Measurements from ENCODE around the gene MAN2B2. TPM values are rescaled to one million over a fixed set of nuclear protein-coding genes. Genes with fewer than 3 reads are reported as not detected.

The MAN2B2 gene
- 10 to 100 TPM; 33.5 to 40.3 TPM for total RNA-seq
- long read RNA-seq, partial matches to known transcripts = 19 of 21 reads
- long read RNA-seq, other reads (novel, unspliced or antisense) = 2 of 21 reads

DNA sequence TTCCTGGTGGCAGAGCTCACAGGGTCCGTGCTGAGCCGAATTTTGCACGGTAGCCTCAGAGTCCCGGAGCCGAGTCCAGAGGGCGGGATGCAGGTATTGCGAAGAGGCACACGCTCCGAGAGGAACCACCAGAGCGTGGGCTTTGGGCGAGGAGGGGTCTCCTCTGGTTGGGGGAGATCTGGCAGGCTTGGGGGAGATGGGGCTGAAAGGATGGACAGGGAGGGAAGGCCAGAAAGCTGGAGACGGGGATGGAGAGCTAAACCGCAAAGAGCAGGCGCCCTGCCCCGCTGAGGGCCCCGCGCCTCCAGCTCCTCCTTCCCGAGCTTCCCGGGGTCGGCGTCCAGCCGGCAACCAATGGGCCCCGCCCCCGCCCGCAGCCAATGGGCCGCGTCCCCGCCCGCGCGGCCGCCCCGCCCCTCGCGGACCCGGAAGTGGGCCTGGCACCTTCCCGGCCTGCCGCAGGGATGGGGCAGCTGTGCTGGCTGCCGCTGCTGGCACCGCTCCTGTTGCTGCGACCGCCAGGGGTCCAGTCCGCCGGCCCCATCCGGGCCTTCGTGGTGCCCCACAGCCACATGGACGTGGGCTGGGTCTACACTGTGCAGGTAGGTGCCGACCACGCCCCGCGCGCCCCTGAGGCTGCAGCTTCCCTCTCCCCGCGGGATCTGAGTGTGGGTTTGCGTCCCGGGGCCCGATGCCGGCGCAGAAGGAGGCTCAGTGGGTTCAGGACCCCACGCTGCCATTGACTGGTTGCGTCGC is at the start of gene MAN2B2:
Gene MAN2B2, plus strand, starts transcription at position 443 of the 756 bp plus-strand sequence. Its CDS starts 22 bp downstream, at position 465.
- DNase-seq = peak; percentile 86 to 93
- peak; percentile 99 for ATAC-seq
- intact Hi-C loops (cut with DNase I, micrococcal nuclease) = no loop called here

DNA sequence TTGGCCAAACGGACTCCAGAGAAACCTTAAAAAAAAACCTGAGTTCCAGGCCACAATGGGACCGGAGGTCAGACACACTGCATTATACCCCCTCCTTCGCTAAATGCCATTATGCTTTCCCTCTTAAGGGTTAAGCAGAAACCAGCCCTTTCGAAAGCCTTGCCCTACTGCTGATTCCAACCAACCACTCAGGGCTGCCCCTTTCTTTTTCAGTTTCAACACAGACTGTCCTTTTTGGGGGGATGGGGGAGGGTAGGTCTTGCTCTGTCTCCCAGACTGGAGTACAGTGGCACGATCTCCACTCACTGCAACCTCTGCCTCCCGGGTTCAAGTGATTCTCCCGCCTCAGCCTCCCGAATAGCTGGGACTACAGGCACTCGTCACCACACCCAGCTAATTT is 49.5 kb upstream of the MAN2B2 start:
- DNase-seq (no peak), ATAC-seq (no peak)
- intact Hi-C loops (cut with DNase I, micrococcal nuclease) = no loop called here

DNA sequence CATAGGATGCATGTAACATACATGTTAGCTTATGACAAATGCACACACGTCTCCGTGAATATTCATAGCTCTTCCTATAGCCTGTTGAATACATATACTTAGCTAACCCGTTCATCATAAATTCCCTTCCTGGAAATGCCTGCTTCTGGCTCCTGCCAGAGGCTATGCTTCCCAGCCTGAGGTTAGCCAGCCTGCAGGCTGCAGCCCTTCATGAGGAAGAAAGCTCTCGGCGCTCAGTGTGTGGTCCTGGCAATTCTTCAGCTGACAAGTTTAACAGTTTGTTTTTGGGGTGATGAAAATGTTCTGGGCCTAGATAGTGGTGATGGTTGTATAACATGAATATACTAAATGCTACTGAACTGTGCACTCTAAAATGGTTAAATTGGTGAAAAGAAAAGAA is 48.8 kb upstream of the MAN2B2 start:
- DNase-seq (no peak), ATAC-seq (no peak)
- intact Hi-C loops (cut with DNase I, micrococcal nuclease) = no loop called here

DNA sequence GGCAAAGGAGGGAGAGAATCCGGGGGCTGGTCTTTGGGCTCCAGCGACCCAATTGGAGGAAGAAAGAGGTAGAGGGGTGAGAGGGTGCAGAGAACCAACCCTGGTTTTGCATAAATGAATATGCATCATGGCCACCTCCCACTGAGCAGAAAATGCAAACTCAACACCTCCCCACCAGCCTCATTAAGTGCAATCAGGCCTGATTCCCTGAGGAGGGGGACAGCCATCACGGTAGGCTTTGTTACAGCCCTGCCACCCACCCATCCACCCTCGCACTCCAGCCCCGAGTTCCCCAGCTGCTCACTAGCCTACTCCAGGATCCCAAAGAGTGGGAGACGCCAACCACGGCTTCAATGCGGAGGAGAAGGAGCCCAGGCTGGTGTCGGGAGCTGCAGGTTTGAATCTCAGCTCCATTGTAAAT is 48.3 kb upstream of the MAN2B2 start:
- intact Hi-C loops (cut with DNase I, micrococcal nuclease) = no loop called here
- ATAC-seq (no peak), DNase-seq (no peak)

DNA sequence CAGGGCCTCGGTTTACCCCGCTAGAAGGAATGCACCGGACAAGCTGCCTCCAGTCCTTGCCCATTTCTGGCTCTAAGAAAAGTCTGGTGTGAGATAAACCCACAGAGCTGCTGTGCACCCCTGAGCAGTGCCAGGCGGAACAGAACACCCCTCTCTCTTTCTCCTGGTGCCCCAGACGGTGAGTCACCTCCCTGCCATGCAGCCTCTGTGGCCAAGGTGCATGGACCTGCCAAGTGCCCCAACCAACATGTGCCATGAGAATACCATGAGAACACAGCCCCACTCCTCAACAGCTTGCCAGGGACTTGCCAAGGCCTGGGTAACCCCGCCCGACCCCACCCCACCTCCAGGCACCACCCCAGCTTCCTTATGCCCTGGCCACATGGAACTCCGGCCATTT is 47.7 kb upstream of the MAN2B2 start:
- intact Hi-C loops (cut with DNase I, micrococcal nuclease) = no loop called here
- DNase-seq = no peak
- ATAC-seq = no peak

DNA sequence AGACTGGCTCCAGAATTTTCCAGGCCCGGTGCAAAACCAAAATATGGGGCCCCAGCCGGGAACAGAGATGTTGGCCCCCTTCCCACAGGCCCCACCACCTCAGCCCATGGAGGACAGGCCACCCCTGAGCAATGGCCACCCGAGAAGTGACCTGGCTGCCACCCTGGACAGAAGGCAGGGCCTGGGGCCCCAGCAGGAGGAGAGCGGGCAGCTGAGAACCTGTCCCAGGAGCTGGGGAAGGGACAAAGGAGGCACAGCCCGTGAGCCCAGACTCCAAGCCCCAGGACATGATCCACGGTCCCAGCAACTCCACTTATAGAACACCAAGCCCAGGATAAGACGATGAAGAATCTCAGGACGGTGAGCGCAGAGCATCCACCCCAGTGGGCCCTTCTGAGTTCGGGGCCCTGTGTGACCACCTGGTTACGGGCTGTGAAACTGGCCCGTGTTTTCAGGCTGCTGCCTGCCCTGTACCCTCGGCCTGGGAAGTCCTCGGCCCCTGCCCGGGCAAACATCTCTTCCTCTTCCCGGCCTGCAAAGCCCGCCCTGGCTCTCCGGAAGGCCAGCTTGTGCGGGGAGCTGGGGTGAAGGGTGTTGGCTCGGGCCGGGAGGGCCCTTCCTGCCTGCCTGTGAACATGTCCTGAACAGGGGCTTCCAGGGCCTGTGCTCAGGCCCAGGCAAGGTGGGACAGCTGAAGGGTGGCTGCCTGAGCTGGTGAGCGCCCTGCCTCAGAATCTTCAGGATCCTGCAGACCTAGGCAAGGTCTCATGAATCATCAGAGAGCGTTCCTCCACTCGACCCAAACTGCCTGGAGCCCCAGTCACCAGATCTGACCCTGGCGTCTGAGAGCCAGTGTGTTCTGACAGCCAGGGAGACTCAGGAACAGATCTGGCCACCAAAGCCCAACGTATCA is 47.0 kb upstream of the MAN2B2 start:
- ATAC-seq = no peak
- intact Hi-C loops (cut with DNase I, micrococcal nuclease) = no loop called here

DNA sequence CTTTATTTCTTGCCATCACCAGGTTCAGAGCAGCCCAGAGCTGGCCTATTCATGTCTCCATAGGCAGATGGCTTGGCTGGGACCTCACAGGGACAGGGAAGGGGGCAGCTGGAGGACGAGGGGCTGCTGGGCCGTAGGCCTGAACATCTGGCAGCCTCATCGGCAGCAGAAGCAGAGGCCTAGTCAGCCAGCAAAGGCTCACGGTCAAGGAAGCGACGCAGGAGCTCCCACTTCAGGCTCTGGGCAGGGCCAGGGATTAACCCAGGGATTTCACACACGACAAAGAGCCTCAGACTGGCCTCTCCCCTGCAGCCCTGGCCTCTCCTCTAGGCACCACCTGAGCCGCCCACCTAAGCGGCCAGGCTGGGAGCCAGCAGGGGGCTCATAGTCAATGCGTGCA is 46.0 kb upstream of the MAN2B2 start:
- no peak for ATAC-seq
- intact Hi-C loops (cut with DNase I, micrococcal nuclease) = no loop called here
- no peak for DNase-seq

More for the DNA sequence above, 47.0 kb upstream of the MAN2B2 start:
- DNase-seq = no peak

DNA sequence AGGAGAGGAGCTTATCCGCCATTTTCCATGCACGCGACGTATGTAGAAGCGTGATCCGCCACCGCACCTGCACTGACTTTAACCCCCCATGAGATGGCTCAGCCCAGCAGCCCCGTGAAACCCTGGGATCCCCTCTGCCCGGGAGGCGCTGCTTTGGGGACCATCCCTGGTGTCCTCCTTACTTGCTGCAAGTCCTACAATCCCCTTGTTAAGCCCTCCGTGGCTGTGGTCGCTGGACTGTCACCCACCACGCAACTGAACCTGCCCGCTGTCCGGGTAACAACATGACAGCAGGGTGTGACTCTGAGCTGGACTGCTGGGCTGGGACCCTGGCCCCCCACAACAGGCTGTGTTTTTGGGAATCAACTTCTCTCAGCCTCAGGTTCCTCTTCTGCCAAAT is 44.7 kb upstream of the MAN2B2 start:
- ATAC-seq (no peak), DNase-seq (no peak)
- intact Hi-C loops (cut with DNase I, micrococcal nuclease) = no loop called here

DNA sequence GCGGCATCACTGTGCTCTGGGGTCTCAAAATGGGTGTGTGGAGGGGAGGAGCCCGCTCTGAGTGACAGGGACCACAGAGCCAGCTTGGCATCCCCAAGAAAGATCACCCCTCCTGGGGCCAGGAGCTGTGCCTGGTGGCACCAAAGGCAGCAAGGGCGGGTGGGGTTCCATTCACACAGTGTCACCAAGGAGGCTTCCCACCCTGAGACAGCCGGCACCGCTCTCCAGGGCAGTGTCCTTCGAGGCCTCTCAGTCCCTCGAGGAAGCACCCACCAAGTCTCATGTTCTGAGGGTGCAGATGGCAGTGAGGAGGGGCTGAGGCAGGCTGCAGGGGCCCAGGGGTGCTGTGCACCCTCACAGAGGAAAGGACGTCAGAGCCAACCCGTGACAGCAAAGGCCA is 44.0 kb upstream of the MAN2B2 start:
- DNase-seq = no peak
- no peak for ATAC-seq
- intact Hi-C loops (cut with DNase I, micrococcal nuclease) = no loop called here

DNA sequence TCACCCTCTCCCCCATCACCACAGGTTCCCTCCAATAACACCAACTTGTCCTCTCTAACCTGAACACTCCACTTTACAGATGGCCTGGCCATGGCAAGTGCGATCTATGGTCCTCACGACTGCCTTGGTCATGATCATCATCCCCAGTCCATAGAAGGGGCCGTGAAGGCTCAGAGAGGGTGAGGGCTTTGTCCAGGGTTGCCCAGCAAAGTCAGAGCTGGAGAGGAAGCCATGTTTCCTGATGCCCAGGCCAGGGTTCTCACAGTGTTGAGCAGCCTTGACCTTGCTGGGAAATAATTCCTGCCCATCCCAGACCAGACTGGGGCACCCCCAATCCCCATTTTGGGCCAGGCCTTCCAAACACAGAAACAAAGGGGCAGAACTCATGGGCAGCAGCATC is 42.9 kb upstream of the MAN2B2 start:
- DNase-seq = no peak
- no peak for ATAC-seq
- intact Hi-C loops (cut with DNase I, micrococcal nuclease) = no loop called here

DNA sequence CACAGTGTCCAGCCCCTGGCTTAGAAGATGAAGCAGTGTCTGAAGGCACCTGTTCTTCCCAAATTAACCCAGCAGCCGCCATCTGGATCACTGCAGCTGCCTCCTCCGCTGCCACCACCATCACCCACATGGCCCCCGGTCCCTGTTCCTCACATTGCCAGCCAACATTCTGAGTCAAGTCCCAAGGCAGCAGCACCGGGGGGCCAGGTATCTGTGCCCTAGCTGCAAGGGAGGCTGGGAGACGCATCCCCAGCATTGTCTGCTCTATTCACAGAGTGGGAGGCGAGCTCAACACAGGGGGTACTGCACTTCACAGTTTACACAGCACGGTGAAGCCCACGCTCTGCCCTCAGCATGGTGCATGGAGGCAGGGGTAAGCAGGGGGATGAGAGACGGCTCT is 42.3 kb upstream of the MAN2B2 start:
- ATAC-seq (no peak), DNase-seq (no peak)
- intact Hi-C loops (cut with DNase I, micrococcal nuclease) = no loop called here

DNA sequence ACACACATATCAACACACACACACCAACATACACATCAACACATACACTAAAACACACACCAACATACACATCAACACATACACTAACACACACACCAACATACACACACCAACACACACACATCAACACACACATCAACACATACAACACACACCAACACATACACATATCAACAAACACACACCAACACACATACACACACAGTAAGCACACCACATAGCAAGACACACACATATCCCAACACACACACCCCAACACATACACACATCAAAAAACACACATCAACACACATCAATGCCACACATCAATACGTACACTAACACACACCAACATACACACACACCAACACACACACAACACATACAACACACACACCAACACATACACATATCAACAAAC is 40.9 kb upstream of the MAN2B2 start:
- no peak for ATAC-seq
- no peak for DNase-seq
- intact Hi-C loops (cut with DNase I, micrococcal nuclease) = no loop called here

DNA sequence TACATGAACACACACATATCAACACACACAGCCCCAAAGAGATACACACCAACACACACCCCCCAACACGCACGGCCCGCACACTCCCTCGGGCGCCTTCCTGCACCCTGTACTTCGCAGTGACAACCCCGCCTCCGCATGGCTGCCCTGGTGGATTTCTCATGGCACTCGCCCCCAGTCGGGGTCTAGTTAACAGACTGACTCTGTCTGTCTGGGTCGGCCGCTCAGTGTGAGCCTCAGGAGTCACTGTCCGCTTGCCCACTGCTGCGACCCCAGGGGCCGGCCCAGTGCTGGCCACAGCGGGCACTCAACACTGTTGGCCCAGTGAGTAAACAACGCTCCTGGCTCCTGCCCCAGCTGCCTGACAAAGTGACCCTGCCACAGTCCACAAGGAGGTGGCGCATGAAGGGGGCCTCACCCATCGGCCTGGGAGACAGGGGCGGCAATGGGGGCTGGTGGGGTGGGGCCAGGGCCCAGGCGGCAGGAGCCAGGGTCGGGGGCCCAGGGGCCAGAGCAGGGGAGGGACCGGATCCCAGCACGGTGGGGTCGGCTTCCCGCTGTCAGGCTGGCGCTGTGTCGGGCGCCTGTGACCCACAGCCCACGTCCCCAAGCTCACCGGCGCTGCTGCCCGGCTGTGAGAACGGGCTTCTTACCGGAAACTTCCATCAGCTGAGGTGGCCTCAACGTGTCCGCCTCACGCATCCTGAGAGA is 40.2 kb upstream of the MAN2B2 start:
- DNase-seq = no peak
- intact Hi-C loops (cut with DNase I, micrococcal nuclease) = no loop called here
- no peak for ATAC-seq

DNA sequence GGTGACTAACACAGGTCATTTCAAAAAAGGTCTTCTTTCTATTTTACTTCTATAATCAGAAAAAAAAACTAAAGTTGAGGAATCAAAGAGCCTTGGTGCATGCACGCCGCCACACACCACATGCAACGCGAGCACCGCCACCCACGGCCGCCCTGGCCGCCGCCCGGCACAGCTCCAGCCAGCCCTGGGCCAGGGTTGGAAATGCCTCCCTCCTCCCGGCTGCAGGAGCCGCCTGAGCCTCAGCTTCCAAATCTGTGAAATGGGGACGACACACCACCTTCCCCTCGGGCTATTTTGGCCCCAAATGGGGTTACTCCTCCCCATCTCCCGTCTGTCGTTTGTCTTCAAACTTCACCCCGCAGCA is 39.7 kb upstream of the MAN2B2 start:
- intact Hi-C loops (cut with DNase I, micrococcal nuclease) = no loop called here
- DNase-seq = no peak

DNA sequence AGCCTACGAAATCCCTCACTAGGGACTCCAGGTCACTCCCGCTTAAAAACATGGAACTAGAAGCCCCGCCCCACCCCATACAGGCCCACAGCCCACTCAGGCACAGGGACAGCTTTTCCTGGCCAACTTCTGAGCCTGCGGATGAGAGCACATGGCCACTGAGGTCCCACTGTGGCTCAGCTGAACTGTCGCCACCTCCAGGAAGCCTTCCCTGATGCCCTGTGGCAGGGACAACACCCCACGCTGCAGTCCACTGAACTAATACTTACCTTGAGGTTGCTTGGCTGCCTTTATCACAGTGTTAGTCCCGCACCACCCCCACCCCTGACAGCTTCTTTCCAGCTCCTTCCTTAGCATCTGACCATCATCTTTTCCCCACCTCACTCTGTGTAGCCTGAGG is 39.3 kb upstream of the MAN2B2 start:
- intact Hi-C loops (cut with DNase I, micrococcal nuclease) = no loop called here
- ATAC-seq (no peak), DNase-seq (no peak)

More for the DNA sequence above, 39.7 kb upstream of the MAN2B2 start:
- ATAC-seq = no peak

DNA sequence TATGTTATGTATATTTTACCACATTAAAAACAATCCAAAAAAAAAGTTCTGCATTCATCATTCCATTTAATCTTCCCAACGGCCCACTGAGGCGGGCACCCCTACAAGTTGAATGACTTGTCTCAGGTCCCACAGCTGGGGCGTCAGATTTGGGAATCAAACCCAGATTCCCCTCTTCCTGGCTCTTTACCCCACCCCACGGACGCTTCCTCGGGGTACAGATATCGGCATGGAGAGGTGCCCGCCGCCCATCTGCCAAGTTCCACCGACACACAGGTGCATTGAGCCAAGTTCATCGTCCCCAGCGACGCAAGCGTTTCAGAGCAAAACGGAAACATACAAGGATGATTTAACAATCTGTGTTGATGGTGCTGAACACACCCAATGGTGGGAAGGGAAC is 36.9 kb upstream of the MAN2B2 start:
- intact Hi-C loops (cut with DNase I, micrococcal nuclease) = no loop called here
- no peak for ATAC-seq

DNA sequence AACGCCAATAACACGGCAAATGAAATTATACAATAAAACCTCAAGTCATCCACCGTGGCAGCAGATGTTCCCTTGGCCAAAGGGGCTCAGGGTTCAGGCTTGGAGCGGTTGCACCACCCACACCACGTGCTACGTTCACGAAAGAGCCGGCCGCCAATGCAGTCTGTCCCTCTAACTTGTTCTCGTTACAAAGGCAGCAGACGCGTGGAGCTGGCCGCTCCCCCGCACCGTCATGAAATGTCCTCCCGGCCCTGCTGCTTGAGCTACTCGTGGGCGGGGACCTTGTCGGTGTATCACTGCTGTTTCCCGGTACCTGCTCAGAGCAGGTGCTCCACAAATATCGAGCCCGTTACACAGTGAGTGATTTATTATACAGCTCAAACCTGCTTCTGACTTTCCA is 36.4 kb upstream of the MAN2B2 start:
- intact Hi-C loops (cut with DNase I, micrococcal nuclease) = no loop called here
- DNase-seq (no peak), ATAC-seq (no peak)

More for the DNA sequence above, 36.9 kb upstream of the MAN2B2 start:
- no peak for DNase-seq

DNA sequence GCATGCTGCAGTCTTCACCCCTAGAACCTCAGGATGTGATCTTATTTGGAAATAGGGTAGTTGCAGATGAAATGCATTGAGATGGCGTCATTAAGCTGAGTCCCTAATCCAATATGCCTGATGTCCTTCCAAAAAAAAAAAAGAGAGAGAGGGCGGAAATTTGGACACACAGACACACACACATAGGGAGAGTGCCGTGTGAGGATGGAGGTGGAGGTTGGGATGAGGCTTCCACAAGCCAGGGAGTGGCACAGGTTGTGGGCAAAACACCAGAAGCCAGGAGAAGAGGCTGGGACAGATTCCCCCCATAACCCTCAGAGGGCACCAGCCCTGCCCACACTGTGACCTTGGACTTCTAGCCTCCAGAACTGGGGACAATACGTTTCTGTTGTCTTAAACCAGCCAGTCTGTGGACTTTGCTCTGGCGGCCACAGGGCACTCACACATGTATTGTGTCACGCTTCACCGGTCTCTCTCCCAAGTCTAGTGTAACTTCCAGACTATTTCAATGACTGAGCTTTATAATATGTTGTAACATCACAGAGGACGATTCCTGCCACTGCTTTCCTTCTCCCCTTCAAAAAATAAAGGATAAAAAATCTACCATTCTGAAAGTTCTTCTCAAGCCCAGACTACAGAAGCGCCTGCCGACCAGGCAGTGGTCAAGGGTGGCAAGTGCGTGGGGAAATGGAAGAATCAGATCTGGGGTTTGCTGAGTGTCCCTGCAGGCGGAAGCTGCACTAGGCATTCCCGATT is 35.8 kb upstream of the MAN2B2 start:
- intact Hi-C loops (cut with DNase I, micrococcal nuclease) = no loop called here
- no peak for DNase-seq
- ATAC-seq = no peak

DNA sequence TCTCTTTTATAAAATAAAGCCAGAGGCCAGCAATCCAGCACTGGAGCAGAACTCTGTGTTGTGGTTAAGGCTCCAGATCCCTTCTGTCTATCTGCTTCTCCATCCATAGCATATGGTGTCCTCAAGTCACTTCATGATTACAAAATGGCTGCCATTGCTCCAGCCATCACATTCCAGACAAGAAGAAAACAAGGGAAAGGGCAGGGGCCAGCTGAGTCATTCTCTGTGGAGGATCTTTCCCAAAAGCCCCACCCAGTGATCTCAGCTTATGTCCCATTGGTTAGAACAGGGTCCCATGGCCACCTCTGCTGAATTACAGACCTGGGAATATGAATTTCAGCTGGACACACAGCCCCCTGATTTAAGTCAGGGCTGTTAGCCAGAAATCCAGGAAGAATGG is 34.1 kb upstream of the MAN2B2 start:
- DNase-seq (no peak), ATAC-seq (no peak)
- intact Hi-C loops (cut with DNase I, micrococcal nuclease) = loop anchor here in 1 of 2 donors (10.0 kb wide), 1 partner anchor 206 kb away; no protein-coding TSS in a partner anchor
